GM23338 (cell line): ENCODE results near the gene DYNLT2. TPM values are rescaled to one million over a fixed set of nuclear protein-coding genes. Genes with fewer than 3 reads are reported as not detected.

Source experiments
- ATAC-seq: fragments of 200-7000 bp; cut with Tn5 transposase; 3 replicates; pipeline ENCODE4 v1.9.1; 2020
- DNase-seq: peaks from one replicate; pipeline ENCODE4 v3.0.0-alpha.2; 2015; ENCODE audit warnings: low spot score
- H2AFZ ChIP-seq: fragments of 200-600 bp; sonication (generic); 2 replicates; pipeline ENCODE4 v1.8.0; 2016; ENCODE audit warnings: antibody characterized with exemption, mild to moderate bottlenecking, moderate library complexity
- H3F3A ChIP-seq: fragments of 200-600 bp; sonication (generic); replicated peaks from 2 replicates; pipeline ENCODE4 v1.8.0; 2017; ENCODE audit warnings: antibody characterized with exemption, mixed run types, low read depth
- H3K27ac ChIP-seq: fragments of 200-600 bp; sonication (generic); 2 replicates; pipeline ENCODE4 v1.6.1; 2016; ENCODE audit warnings: low read depth
- H3K27me3 ChIP-seq: fragments of 200-600 bp; sonication (generic); 2 replicates; pipeline ENCODE4 v1.8.0; 2016; ENCODE audit warnings: mild to moderate bottlenecking, mixed run types, moderate library complexity; ENCODE audit not compliant: insufficient read depth
- H3K36me3 ChIP-seq: fragments of 200-600 bp; sonication (generic); 2 replicates; pipeline ENCODE4 v1.8.0; 2016; ENCODE audit warnings: mild to moderate bottlenecking; ENCODE audit not compliant: insufficient read depth
- H3K4me1 ChIP-seq: fragments of 200-600 bp; sonication (generic); 2 replicates; pipeline ENCODE4 v1.8.0; 2016; ENCODE audit warnings: mild to moderate bottlenecking, moderate library complexity; ENCODE audit not compliant: insufficient read depth
- H3K4me2 ChIP-seq: fragments of 200-600 bp; sonication (generic); 2 replicates; pipeline ENCODE4 v1.7.1; 2017; ENCODE audit warnings: mixed run types
- H3K4me3 ChIP-seq: fragments of 200-600 bp; sonication (generic); 2 replicates; pipeline ENCODE4 v1.6.1; 2016; ENCODE audit warnings: mixed run types
- H3K79me2 ChIP-seq: fragments of 200-600 bp; sonication (generic); replicated peaks from 2 replicates; pipeline ENCODE4 v1.8.0; 2017; ENCODE audit warnings: mild to moderate bottlenecking; ENCODE audit not compliant: insufficient read depth
- H3K9me2 ChIP-seq: fragments of 200-600 bp; sonication (generic); 2 replicates; pipeline ENCODE4 v1.8.0; 2017; ENCODE audit not compliant: insufficient read depth
- H4K20me1 ChIP-seq: fragments of 200-600 bp; sonication (generic); replicated peaks from 2 replicates; pipeline ENCODE4 v1.8.0; 2017; ENCODE audit warnings: mild to moderate bottlenecking; ENCODE audit not compliant: insufficient read depth
- H3K27ac Mint-ChIP-seq: 2 replicates; pipeline ENCODE4 v1.8.0; 2020; ENCODE audit warnings: inconsistent platforms, mild to moderate bottlenecking, moderate library complexity, mixed read lengths
- H3K27me3 Mint-ChIP-seq: 3 replicates; pipeline ENCODE4 v1.8.0; 2022; ENCODE audit warnings: low read depth, mild to moderate bottlenecking, moderate library complexity, mixed read lengths, inconsistent platforms; ENCODE audit not compliant: insufficient read depth, poor library complexity
- H3K36me3 Mint-ChIP-seq: 3 replicates; pipeline ENCODE4 v1.8.0; 2021; ENCODE audit warnings: low read depth, mild to moderate bottlenecking, inconsistent platforms, moderate library complexity, mixed read lengths
- H3K4me1 Mint-ChIP-seq: 3 replicates; pipeline ENCODE4 v1.8.0; 2020; ENCODE audit warnings: mild to moderate bottlenecking, inconsistent platforms, mixed read lengths
- H3K4me3 Mint-ChIP-seq: 3 replicates; pipeline ENCODE4 v1.8.0; 2021; ENCODE audit warnings: moderate library complexity, mild to moderate bottlenecking, inconsistent platforms, mixed read lengths
- H3K9me3 Mint-ChIP-seq: 3 replicates; pipeline ENCODE4 v1.8.0; 2020; ENCODE audit warnings: moderate library complexity, mild to moderate bottlenecking, inconsistent platforms, mixed read lengths
- CREB1 ChIP-seq: fragments of 250-450 bp; sonication (Bioruptor Pico); IDR thresholded peaks from 2 replicates; pipeline ENCODE4 v1.5.0; 2020; ENCODE audit warnings: low read depth, mild to moderate bottlenecking, moderate library complexity
- EZH2 ChIP-seq: fragments of 200-600 bp; sonication (generic); IDR thresholded peaks from one replicate; pipeline ENCODE4 v1.8.0; 2017; ENCODE audit warnings: antibody characterized with exemption, mild to moderate bottlenecking, low read depth; ENCODE audit not compliant: unreplicated experiment
- EZH2phosphoT487 ChIP-seq: fragments of 200-600 bp; sonication (generic); IDR thresholded peaks from one replicate; pipeline ENCODE4 v1.8.1; 2018; ENCODE audit warnings: antibody characterized with exemption; ENCODE audit not compliant: unreplicated experiment
- JUNB ChIP-seq: IDR thresholded peaks from one replicate; pipeline ENCODE4 v1.6.1; 2016; ENCODE audit warnings: antibody characterized with exemption; ENCODE audit not compliant: unreplicated experiment
- NANOG ChIP-seq: IDR thresholded peaks from 2 replicates; pipeline ENCODE4 v1.6.1; 2016; ENCODE audit warnings: antibody characterized with exemption, borderline replicate concordance
- ZNF462 ChIP-seq: fragments of 250-450 bp; sonication (Bioruptor Pico); IDR thresholded peaks from 2 replicates; pipeline ENCODE4 v1.5.0; 2020; ENCODE audit warnings: mild to moderate bottlenecking, moderate library complexity
- polyA plus RNA-seq: library from polyadenylated mRNA; unstranded; fragments of >200 nt; fragmentation: Nextera tagmentation; extraction: Ambion mirVana; gene quantifications from 2 replicates; pipeline ENCODE4 v1.2.1, GENCODE V29; 2016
- total RNA-seq: library from RNA; depleted of rRNA; stranded (reverse); fragments of >200 nt; shearing (Covaris generic); gene quantifications from 2 replicates; pipeline ENCODE4 v1.2.3, GENCODE V29; 2014
- TF ChIP-seq, protein P1 (sequence below), 2 experiments: fragments of 200-600 bp in 1 of 2; sonication (generic) in 1 of 2; conservative IDR thresholded peaks; 2 replicates each; pipeline versions ENCODE4 v1.5.1 to v1.6.1; 2016 to 2017; ENCODE audit warnings: antibody characterized with exemption in 2 of 2, low read depth in 2 of 2, mild to moderate bottlenecking in 2 of 2, moderate library complexity in 1 of 2
- TF ChIP-seq, protein P2 (sequence below): IDR thresholded peaks from 2 replicates; pipeline ENCODE4 v1.6.1; 2016; ENCODE audit warnings: antibody characterized with exemption

The DYNLT2 gene
- total and polyA plus RNA-seq, 2 experiments from 2014 or later: 2.8 to 4.4 TPM

GRCh38 chr6:169726049-169726400 is 25.3 kb downstream of the DYNLT2 start (continued):
- TF ChIP-seq ZNF462: no peak
- TF ChIP-seq JUNB: no peak
- TF ChIP-seq, protein P1, sequence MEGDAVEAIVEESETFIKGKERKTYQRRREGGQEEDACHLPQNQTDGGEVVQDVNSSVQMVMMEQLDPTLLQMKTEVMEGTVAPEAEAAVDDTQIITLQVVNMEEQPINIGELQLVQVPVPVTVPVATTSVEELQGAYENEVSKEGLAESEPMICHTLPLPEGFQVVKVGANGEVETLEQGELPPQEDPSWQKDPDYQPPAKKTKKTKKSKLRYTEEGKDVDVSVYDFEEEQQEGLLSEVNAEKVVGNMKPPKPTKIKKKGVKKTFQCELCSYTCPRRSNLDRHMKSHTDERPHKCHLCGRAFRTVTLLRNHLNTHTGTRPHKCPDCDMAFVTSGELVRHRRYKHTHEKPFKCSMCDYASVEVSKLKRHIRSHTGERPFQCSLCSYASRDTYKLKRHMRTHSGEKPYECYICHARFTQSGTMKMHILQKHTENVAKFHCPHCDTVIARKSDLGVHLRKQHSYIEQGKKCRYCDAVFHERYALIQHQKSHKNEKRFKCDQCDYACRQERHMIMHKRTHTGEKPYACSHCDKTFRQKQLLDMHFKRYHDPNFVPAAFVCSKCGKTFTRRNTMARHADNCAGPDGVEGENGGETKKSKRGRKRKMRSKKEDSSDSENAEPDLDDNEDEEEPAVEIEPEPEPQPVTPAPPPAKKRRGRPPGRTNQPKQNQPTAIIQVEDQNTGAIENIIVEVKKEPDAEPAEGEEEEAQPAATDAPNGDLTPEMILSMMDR (conservative IDR thresholded peaks at IDR 0.05; ENCODE audit: low read depth in 2 of 2): no peak
- no peak for TF ChIP-seq CREB1 (CRISPR knock-in tag)

DNA sequence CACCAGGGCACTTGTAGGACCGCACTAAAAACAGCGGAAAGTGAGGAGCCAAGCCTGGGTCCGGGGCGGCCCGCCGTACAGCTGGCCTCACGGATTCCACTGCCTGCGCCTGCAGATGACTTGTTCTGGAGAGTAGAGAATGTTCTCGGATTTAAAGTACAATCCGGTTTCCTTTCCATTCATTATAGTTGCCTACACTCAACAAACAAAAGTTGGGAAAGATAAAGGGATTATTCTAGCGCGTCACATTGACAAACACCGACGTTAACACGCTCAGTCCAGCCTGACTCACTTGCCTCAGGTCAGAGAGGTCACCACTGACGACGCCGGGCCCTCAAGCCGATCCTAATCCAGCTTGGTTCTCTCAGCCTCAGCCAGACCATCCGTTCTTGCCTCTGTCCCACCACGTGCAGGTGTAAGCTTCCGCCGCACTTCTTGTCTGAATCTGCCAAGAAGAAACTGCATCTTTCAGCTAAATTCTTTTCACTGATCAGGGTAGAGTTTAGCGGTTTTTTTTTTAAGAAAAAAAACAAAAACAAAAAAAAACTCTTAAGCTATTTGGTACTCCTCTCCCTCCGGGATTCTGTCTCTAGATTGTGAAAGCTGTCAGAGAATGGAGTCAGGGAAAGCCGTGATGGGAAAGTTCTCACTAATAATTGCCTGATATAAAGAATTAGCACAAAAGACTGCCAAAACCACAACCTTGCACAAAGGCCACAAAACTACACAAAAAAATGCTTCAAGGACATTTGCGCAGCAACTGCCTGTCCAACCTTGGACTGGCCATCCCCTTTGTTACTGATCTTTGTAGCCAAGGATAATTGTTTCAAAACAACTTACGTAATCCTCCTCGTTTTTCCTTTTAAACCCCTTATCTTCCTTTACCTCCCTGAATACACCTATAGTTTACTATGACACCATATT is 26.0 kb downstream of the DYNLT2 start:
- peak; percentile 66 for ATAC-seq
- H3K4me1 Mint-ChIP-seq: peaks cover 42% of the 10 kb centered on the region
- TF ChIP-seq, protein P2, sequence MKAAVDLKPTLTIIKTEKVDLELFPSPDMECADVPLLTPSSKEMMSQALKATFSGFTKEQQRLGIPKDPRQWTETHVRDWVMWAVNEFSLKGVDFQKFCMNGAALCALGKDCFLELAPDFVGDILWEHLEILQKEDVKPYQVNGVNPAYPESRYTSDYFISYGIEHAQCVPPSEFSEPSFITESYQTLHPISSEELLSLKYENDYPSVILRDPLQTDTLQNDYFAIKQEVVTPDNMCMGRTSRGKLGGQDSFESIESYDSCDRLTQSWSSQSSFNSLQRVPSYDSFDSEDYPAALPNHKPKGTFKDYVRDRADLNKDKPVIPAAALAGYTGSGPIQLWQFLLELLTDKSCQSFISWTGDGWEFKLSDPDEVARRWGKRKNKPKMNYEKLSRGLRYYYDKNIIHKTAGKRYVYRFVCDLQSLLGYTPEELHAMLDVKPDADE: no peak
- TF ChIP-seq NANOG: no peak
- TF ChIP-seq, protein P1 (conservative IDR thresholded peaks at IDR 0.05; ENCODE audit: low read depth in 2 of 2): no peak
- no peak for TF ChIP-seq EZH2phosphoT487
- TF ChIP-seq CREB1 (CRISPR knock-in tag): no peak; the same call in 1 of the 2 replicates
- no peak for TF ChIP-seq EZH2

More for the DNA sequence above, 26.0 kb downstream of the DYNLT2 start:
- peak overlapping the region; percentile 96 for H3K27ac Mint-ChIP-seq
- H3K27me3 Mint-ChIP-seq: peaks cover 13% of the 10 kb centered on the region
- Histone ChIP-seq H4K20me1 (peaks cover 24% of the 10 kb centered on the region), H2AFZ (peak overlapping the region; percentile 75), H3K27me3 (peaks cover 11% of the 10 kb centered on the region), H3K9me2 (no peaks in the 10 kb centered on the region), H3F3A (no peaks in the 10 kb centered on the region; the same call in 1 of the 2 replicates), H3K36me3 (no peaks in the 10 kb centered on the region), H3K4me2 (peak overlapping the region; percentile 92), H3K4me3 (peak overlapping the region; percentile 80), H3K4me1 (peaks cover 26% of the 10 kb centered on the region), H3K79me2 (peaks cover 30% of the 10 kb centered on the region), H3K27ac (peak overlapping the region; percentile 78; the same call in 1 of the 2 replicates)
- peak; percentile 65 for DNase-seq
- peak overlapping the region; percentile 90 for H3K4me3 Mint-ChIP-seq
- H3K36me3 Mint-ChIP-seq: peaks cover 4% of the 10 kb centered on the region; the same call in 1 of the 3 replicates
- no peaks in the 10 kb centered on the region for H3K9me3 Mint-ChIP-seq
